Measurements from ENCODE around the gene CFAP410.

Gene CFAP410

GRCh38 chr21:44381874-44382273 is 42.7 kb upstream of the CFAP410 start:
- Histone ChIP-seq H4K91ac (ENCODE audit: low read depth, low read length, poor library complexity) (no peak overlapping the region), H3K4me2 (ENCODE audit: insufficient read depth, low read length, poor library complexity, severe bottlenecking) (no peak overlapping the region), H3K36me3 (replicated peaks in 1 of 2; ENCODE audit: control insufficient read depth in 2 of 2, insufficient read depth in 2 of 2, low read length in 2 of 2) (no peaks in the 10 kb centered on the region), H2BK5ac (ENCODE audit: low read length) (no peak overlapping the region), H3K4me1 (ENCODE audit: control insufficient read depth in 2 of 2, insufficient read depth in 1 of 2, low read depth in 1 of 2, low read length in 2 of 2) (peaks cover 0 to 9% of the 10 kb centered on the region in 2 donors), H2BK15ac (ENCODE audit: low read length) (no peak overlapping the region), H2BK120ac (ENCODE audit: low read depth, low read length) (no peak overlapping the region), H3K18ac (ENCODE audit: low read length) (no peak overlapping the region), H3K79me1 (ENCODE audit: low read depth, low read length) (no peaks in the 10 kb centered on the region), H4K8ac (ENCODE audit: low read depth, low read length) (no peak overlapping the region), H2AFZ (ENCODE audit: low read length) (no peak overlapping the region), H2BK12ac (ENCODE audit: low read length) (no peak overlapping the region), H3K4ac (ENCODE audit: low read length) (no peak overlapping the region), H2AK5ac (ENCODE audit: low read depth, low read length) (no peak overlapping the region), H3K23ac (ENCODE audit: low read depth, low read length, poor library complexity) (no peak overlapping the region), H3K4me3 (ENCODE audit: low read length in 2 of 2) (no peak overlapping the region), H3K9me3 (replicated peaks in 1 of 2; ENCODE audit: control insufficient read depth in 2 of 2, insufficient read depth in 1 of 2, low read depth in 1 of 2, low read length in 2 of 2) (peaks cover 2 to 9% of the 10 kb centered on the region in 2 donors), H3K27ac (replicated peaks; ENCODE audit: low read length) (no peak overlapping the region), H3K27me3 (ENCODE audit: control insufficient read depth in 3 of 3, insufficient read depth in 3 of 3, low read depth in 1 of 3, low read length in 3 of 3) (peaks cover 0 to 16% (median 0%) of the 10 kb centered on the region in 3 experiments), H3K14ac (ENCODE audit: low read length) (no peak overlapping the region), H3K9ac (ENCODE audit: low read depth, low read length, poor library complexity) (no peak overlapping the region)
- no peak for DNase-seq (ENCODE audit: low spot score)

- no CpG with 5 or more reads among the region's 10 CpGs for WGBS, 2 donors (ENCODE audit: extremely low coverage in 2 of 2, insufficient read length in 2 of 2, insufficient replicate concordance in 1 of 2)
- H3K4me1 ChIP-seq (ENCODE audit: control insufficient read depth in 2 of 2, insufficient read depth in 1 of 2, low read depth in 1 of 2, low read length in 2 of 2): peaks cover 0 to 11% of the 10 kb centered on the region in 2 donors
- no peak overlapping the region for H2AFZ ChIP-seq (ENCODE audit: low read length)
- H2AK5ac ChIP-seq (ENCODE audit: low read depth, low read length): peak overlapping the region; percentile 64
- DNase-seq (ENCODE audit: low spot score): no peak
- H3K36me3 ChIP-seq (replicated peaks in 1 of 2; ENCODE audit: control insufficient read depth in 2 of 2, insufficient read depth in 2 of 2, low read length in 2 of 2): no peaks in the 10 kb centered on the region
- no peak overlapping the region for H4K8ac ChIP-seq (ENCODE audit: low read depth, low read length)
- peak overlapping the region; percentile 68 for H3K23ac ChIP-seq (ENCODE audit: low read depth, low read length, poor library complexity)
- H2BK5ac ChIP-seq (ENCODE audit: low read length): no peak overlapping the region
- H3K18ac ChIP-seq (ENCODE audit: low read length): peak overlapping the region; percentile 1
- no peak overlapping the region for H3K9ac ChIP-seq (ENCODE audit: low read depth, low read length, poor library complexity)
- no peak overlapping the region for H3K4me2 ChIP-seq (ENCODE audit: insufficient read depth, low read length, poor library complexity, severe bottlenecking)
- H4K91ac ChIP-seq (ENCODE audit: low read depth, low read length, poor library complexity): no peak overlapping the region
- no peak overlapping the region for H2BK15ac ChIP-seq (ENCODE audit: low read length)
- no peak overlapping the region for H2BK12ac ChIP-seq (ENCODE audit: low read length)
- no peaks in the 10 kb centered on the region for H3K79me1 ChIP-seq (ENCODE audit: low read depth, low read length)
- H3K27ac ChIP-seq (replicated peaks; ENCODE audit: low read length): no peak overlapping the region
- H3K4ac ChIP-seq (ENCODE audit: low read length): peak overlapping the region; percentile 4
- peaks cover 2 to 9% of the 10 kb centered on the region in 2 donors for H3K9me3 ChIP-seq (replicated peaks in 1 of 2; ENCODE audit: control insufficient read depth in 2 of 2, insufficient read depth in 1 of 2, low read depth in 1 of 2, low read length in 2 of 2)
- no peak overlapping the region for H2BK120ac ChIP-seq (ENCODE audit: low read depth, low read length)
- H3K27me3 ChIP-seq (ENCODE audit: control insufficient read depth in 3 of 3, insufficient read depth in 3 of 3, low read depth in 1 of 3, low read length in 3 of 3): peaks cover 0 to 16% (median 0%) of the 10 kb centered on the region in 3 experiments
- H3K4me3 ChIP-seq (ENCODE audit: low read length in 2 of 2): no peak overlapping the region
- peak overlapping the region; percentile 28 for H3K14ac ChIP-seq (ENCODE audit: low read length)
Observed at GRCh38 chr21:44380876-44381275, 41.7 kb upstream of the CFAP410 start.

- Histone ChIP-seq H2BK120ac (ENCODE audit: low read depth, low read length) (no peak overlapping the region), H2BK5ac (ENCODE audit: low read length) (no peak overlapping the region), H3K27ac (replicated peaks; ENCODE audit: low read length) (no peak overlapping the region), H3K4ac (ENCODE audit: low read length) (peak overlapping the region; percentile 4), H2AK5ac (ENCODE audit: low read depth, low read length) (peak overlapping the region; percentile 64), H2AFZ (ENCODE audit: low read length) (peak overlapping the region; percentile 38), H3K4me3 (ENCODE audit: low read length in 2 of 2) (no peak overlapping the region), H2BK12ac (ENCODE audit: low read length) (no peak overlapping the region), H3K79me1 (ENCODE audit: low read depth, low read length) (no peaks in the 10 kb centered on the region), H2BK15ac (ENCODE audit: low read length) (no peak overlapping the region), H3K23ac (ENCODE audit: low read depth, low read length, poor library complexity) (no peak overlapping the region), H3K18ac (ENCODE audit: low read length) (no peak overlapping the region), H3K4me2 (ENCODE audit: insufficient read depth, low read length, poor library complexity, severe bottlenecking) (no peak overlapping the region), H3K27me3 (ENCODE audit: control insufficient read depth in 3 of 3, insufficient read depth in 3 of 3, low read depth in 1 of 3, low read length in 3 of 3) (peaks cover 0 to 16% (median 0%) of the 10 kb centered on the region in 3 experiments), H4K91ac (ENCODE audit: low read depth, low read length, poor library complexity) (no peak overlapping the region), H3K9ac (ENCODE audit: low read depth, low read length, poor library complexity) (no peak overlapping the region), H3K4me1 (ENCODE audit: control insufficient read depth in 2 of 2, insufficient read depth in 1 of 2, low read depth in 1 of 2, low read length in 2 of 2) (peaks cover 0 to 11% of the 10 kb centered on the region in 2 donors), H3K14ac (ENCODE audit: low read length) (no peak overlapping the region), H3K36me3 (replicated peaks in 1 of 2; ENCODE audit: control insufficient read depth in 2 of 2, insufficient read depth in 2 of 2, low read length in 2 of 2) (no peaks in the 10 kb centered on the region), H4K8ac (ENCODE audit: low read depth, low read length) (no peak overlapping the region), H3K9me3 (replicated peaks in 1 of 2; ENCODE audit: control insufficient read depth in 2 of 2, insufficient read depth in 1 of 2, low read depth in 1 of 2, low read length in 2 of 2) (peaks cover 5 to 6% of the 10 kb centered on the region in 2 donors)
- no CpG with 5 or more reads among the region's 31 CpGs for WGBS, 2 donors (ENCODE audit: extremely low coverage in 2 of 2, insufficient read length in 2 of 2, insufficient replicate concordance in 1 of 2)
- no peak for DNase-seq (ENCODE audit: low spot score)
Observed at GRCh38 chr21:44379991-44380865, 41.0 kb upstream of the CFAP410 start.

- no CpG with 5 or more reads among the region's 5 CpGs for WGBS, 2 donors (ENCODE audit: extremely low coverage in 2 of 2, insufficient read length in 2 of 2, insufficient replicate concordance in 1 of 2)
- Histone ChIP-seq H2BK15ac (ENCODE audit: low read length) (peak overlapping the region; percentile 53), H2AK5ac (ENCODE audit: low read depth, low read length) (peak overlapping the region; percentile 38), H4K91ac (ENCODE audit: low read depth, low read length, poor library complexity) (no peak overlapping the region), H3K27ac (replicated peaks; ENCODE audit: low read length) (no peak overlapping the region), H3K27me3 (ENCODE audit: control insufficient read depth in 3 of 3, insufficient read depth in 3 of 3, low read depth in 1 of 3, low read length in 3 of 3) (peaks cover 0 to 16% (median 0%) of the 10 kb centered on the region in 3 experiments), H3K4me1 (ENCODE audit: control insufficient read depth in 2 of 2, insufficient read depth in 1 of 2, low read depth in 1 of 2, low read length in 2 of 2) (peaks cover 0 to 11% of the 10 kb centered on the region in 2 donors), H2BK5ac (ENCODE audit: low read length) (peak overlapping the region; percentile 48), H2BK12ac (ENCODE audit: low read length) (no peak overlapping the region), H3K14ac (ENCODE audit: low read length) (no peak overlapping the region), H3K36me3 (replicated peaks in 1 of 2; ENCODE audit: control insufficient read depth in 2 of 2, insufficient read depth in 2 of 2, low read length in 2 of 2) (no peaks in the 10 kb centered on the region), H3K4me3 (ENCODE audit: low read length in 2 of 2) (no peak overlapping the region), H2AFZ (ENCODE audit: low read length) (no peak overlapping the region), H4K8ac (ENCODE audit: low read depth, low read length) (no peak overlapping the region), H3K79me1 (ENCODE audit: low read depth, low read length) (no peaks in the 10 kb centered on the region), H2BK120ac (ENCODE audit: low read depth, low read length) (no peak overlapping the region), H3K9ac (ENCODE audit: low read depth, low read length, poor library complexity) (no peak overlapping the region), H3K23ac (ENCODE audit: low read depth, low read length, poor library complexity) (peak overlapping the region; percentile 28), H3K4me2 (ENCODE audit: insufficient read depth, low read length, poor library complexity, severe bottlenecking) (no peak overlapping the region), H3K18ac (ENCODE audit: low read length) (no peak overlapping the region), H3K4ac (ENCODE audit: low read length) (no peak overlapping the region), H3K9me3 (replicated peaks in 1 of 2; ENCODE audit: control insufficient read depth in 2 of 2, insufficient read depth in 1 of 2, low read depth in 1 of 2, low read length in 2 of 2) (peaks cover 0 to 7% of the 10 kb centered on the region in 2 donors)
- no peak for DNase-seq (ENCODE audit: low spot score)
Observed at GRCh38 chr21:44379515-44379848, 40.3 kb upstream of the CFAP410 start.

Data from neuronal stem cell (in vitro differentiated cells).